HepG2 (cell line): Measurements from ENCODE around the gene PDCD11. TPM values are rescaled to one million over a fixed set of nuclear protein-coding genes. Genes with fewer than 3 reads are reported as not detected.

Experiments
- BCL6 ChIP-seq: IDR thresholded peaks from 2 replicates; pipeline ENCODE4 v1.6.1; 2016; ENCODE audit warnings: missing genetic modification reagents, missing compliant biosample characterization
- MED13 ChIP-seq: sonication (generic); formaldehyde crosslinking; IDR thresholded peaks from 2 replicates; pipeline ENCODE4 v1.5.0; 2020; ENCODE audit warnings: missing genetic modification reagents
- NR3C1 ChIP-seq: sonication (generic); formaldehyde crosslinking; IDR thresholded peaks from 2 replicates; pipeline ENCODE4 v1.4.0; 2020; ENCODE audit warnings: missing genetic modification reagents
- PLSCR1 ChIP-seq: sonication (generic); formaldehyde crosslinking; IDR thresholded peaks from 2 replicates; pipeline ENCODE4 v1.5.0; 2020; ENCODE audit warnings: missing genetic modification reagents, mild to moderate bottlenecking, borderline replicate concordance
- ZFP36L1 ChIP-seq: sonication (generic); formaldehyde crosslinking; IDR thresholded peaks from 2 replicates; pipeline ENCODE4 v1.8.0; 2022; ENCODE audit warnings: mild to moderate bottlenecking, missing genetic modification reagents, moderate library complexity
- ZNF101 ChIP-seq: sonication (generic); formaldehyde crosslinking; IDR thresholded peaks from 2 replicates; pipeline ENCODE4 v1.4.0; 2020; ENCODE audit warnings: mild to moderate bottlenecking, low read depth, missing genetic modification reagents, borderline replicate concordance
- ZNF430 ChIP-seq: sonication (generic); formaldehyde crosslinking; IDR thresholded peaks from 2 replicates; pipeline ENCODE4 v1.9.0; 2021; ENCODE audit warnings: mild to moderate bottlenecking, missing genetic modification reagents
- ZNF530 ChIP-seq: sonication (generic); formaldehyde crosslinking; IDR thresholded peaks from 2 replicates; pipeline ENCODE4 v1.5.0; 2020; ENCODE audit warnings: low read depth, mild to moderate bottlenecking, missing genetic modification reagents
- ZNF777 ChIP-seq: sonication (generic); formaldehyde crosslinking; IDR thresholded peaks from 2 replicates; pipeline ENCODE4 v1.4.0; 2020; ENCODE audit warnings: missing genetic modification reagents
- ZSCAN29 ChIP-seq: sonication (generic); formaldehyde crosslinking; conservative IDR thresholded peaks from 2 replicates; pipeline ENCODE4 v1.4.0; 2020; ENCODE audit warnings: mild to moderate bottlenecking, missing genetic modification reagents
- polyA plus RNA-seq, 8 experiments: library from polyadenylated mRNA; depleted of rRNA in 3 of 8; stranded (reverse) in 7 of 8; unstranded in 1 of 8; fragments of >200 nt; fragmentation: Illumina TruSeq in 4 of 8; extraction: Trizol in 4 of 8; gene quantifications; 2 replicates each; pipeline versions ENCODE4 v1.2.1 to v1.2.3, GENCODE V29; 2011 to 2016; ENCODE audit warnings: low read depth in 4 of 8, missing spikeins in 1 of 8, mixed read lengths in 1 of 8; ENCODE audit not compliant: insufficient read depth in 1 of 8
- total RNA-seq, 5 experiments: library from RNA; depleted of rRNA; stranded (reverse); fragments of >200 nt; fragmentation: Illumina TruSeq; extraction: Trizol; gene quantifications; 2 replicates each; pipeline ENCODE4 v1.2.3, GENCODE V29; 2016; ENCODE audit warnings: low read depth in 1 of 5
- TF ChIP-seq, protein P1 (sequence below): fragments of 450-650 bp; IDR thresholded peaks from 2 replicates; pipeline ENCODE4 v1.6.1; 2017

PDCD11 gene
- total and polyA plus RNA-seq, 2 of the 13 experiments (the other 11 are each of a cell fraction or from before 2014, with no cell fraction given), result 12.8 to 52.8 TPM

DNA sequence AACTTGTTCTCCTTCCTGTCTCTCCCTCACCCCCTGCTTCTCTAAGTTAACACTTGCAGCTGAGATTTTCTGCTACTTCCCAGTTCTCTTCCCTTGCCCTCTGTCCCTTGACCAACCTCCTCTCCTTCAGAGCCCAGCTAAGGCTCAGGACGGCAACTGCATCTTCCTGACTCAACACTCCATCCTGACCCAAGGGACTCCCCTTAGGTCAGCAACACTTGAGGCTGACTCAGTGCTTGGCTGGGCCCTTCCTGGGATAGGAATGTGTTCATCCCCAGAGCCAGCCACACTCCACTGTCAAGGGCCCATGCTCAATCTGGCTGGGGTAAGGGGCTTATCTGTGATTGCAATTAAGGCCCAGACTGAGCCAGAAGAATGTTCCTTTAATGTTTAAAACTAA, 52.3 kb downstream of the PDCD11 start (continued):
- TF ChIP-seq ZNF430 (CRISPR knock-in tag), result no peak
- no peak for TF ChIP-seq ZNF777 (CRISPR knock-in tag)
- TF ChIP-seq BCL6 (CRISPR knock-in tag), result no peak
- no peak for TF ChIP-seq NR3C1
- TF ChIP-seq ZSCAN29 (CRISPR knock-in tag), result no peak
- TF ChIP-seq ZNF101 (CRISPR knock-in tag), result no peak
- TF ChIP-seq, protein P1, sequence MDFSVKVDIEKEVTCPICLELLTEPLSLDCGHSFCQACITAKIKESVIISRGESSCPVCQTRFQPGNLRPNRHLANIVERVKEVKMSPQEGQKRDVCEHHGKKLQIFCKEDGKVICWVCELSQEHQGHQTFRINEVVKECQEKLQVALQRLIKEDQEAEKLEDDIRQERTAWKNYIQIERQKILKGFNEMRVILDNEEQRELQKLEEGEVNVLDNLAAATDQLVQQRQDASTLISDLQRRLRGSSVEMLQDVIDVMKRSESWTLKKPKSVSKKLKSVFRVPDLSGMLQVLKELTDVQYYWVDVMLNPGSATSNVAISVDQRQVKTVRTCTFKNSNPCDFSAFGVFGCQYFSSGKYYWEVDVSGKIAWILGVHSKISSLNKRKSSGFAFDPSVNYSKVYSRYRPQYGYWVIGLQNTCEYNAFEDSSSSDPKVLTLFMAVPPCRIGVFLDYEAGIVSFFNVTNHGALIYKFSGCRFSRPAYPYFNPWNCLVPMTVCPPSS, result no peak
- TF ChIP-seq ZNF530 (CRISPR knock-in tag), result no peak
- TF ChIP-seq ZFP36L1, result no peak
- TF ChIP-seq PLSCR1 (CRISPR knock-in tag), result no peak
- TF ChIP-seq MED13 (CRISPR knock-in tag), result no peak
